Measurements from ENCODE around the gene TNFAIP8L2. TPM values are rescaled to one million over a fixed set of nuclear protein-coding genes. Genes with fewer than 3 reads are reported as not detected.

TNFAIP8L2 gene
- total and polyA plus RNA-seq, 4 donors: 3.4 to 31.8 (median 19.0) TPM

DNA sequence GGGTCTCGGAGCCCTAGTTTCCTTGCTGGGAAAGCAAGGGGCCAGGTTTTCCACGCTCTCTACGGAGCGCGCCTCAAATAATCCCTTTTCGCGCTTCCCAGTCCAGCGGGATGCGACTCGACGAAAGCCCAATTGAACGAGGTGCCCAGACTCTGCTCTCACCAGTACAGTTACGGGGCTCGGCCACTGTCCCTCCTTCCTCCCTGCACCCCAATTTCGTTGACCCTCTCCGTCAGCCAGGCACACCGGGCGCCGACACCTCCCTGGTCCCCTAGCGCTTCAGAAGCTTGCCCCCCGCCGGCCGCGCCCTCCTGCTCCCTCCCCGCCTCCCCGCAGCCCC lies 10.4 kb upstream of the TNFAIP8L2 start:
- TF ChIP-seq, protein P1, sequence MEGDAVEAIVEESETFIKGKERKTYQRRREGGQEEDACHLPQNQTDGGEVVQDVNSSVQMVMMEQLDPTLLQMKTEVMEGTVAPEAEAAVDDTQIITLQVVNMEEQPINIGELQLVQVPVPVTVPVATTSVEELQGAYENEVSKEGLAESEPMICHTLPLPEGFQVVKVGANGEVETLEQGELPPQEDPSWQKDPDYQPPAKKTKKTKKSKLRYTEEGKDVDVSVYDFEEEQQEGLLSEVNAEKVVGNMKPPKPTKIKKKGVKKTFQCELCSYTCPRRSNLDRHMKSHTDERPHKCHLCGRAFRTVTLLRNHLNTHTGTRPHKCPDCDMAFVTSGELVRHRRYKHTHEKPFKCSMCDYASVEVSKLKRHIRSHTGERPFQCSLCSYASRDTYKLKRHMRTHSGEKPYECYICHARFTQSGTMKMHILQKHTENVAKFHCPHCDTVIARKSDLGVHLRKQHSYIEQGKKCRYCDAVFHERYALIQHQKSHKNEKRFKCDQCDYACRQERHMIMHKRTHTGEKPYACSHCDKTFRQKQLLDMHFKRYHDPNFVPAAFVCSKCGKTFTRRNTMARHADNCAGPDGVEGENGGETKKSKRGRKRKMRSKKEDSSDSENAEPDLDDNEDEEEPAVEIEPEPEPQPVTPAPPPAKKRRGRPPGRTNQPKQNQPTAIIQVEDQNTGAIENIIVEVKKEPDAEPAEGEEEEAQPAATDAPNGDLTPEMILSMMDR (IDR thresholded peaks at IDR 0.05; ENCODE audit: control extremely low read depth, extremely low read depth): no peak
- H3K9ac ChIP-seq (ENCODE audit: insufficient read depth in 1 of 2, low read length in 2 of 2): peak overlapping the region in 1 of 2 donors; percentile 76
- H3K9me3 ChIP-seq (ENCODE audit: control insufficient read depth in 4 of 4, insufficient read depth in 3 of 4, low read length in 3 of 4): no peaks in the 10 kb centered on the region
- peaks cover 0 to 7% (median 1%) of the 10 kb centered on the region in 4 donors for H3K36me3 ChIP-seq (ENCODE audit: control insufficient read depth in 4 of 4, insufficient read depth in 4 of 4, low read length in 4 of 4)
- peak overlapping the region; percentile 60 for H3K4me3 ChIP-seq
- peak overlapping the region; percentile 43 to 84 for H3K27ac ChIP-seq (ENCODE audit: low read depth in 1 of 2, low read length in 1 of 2)
- WGBS, 2 donors: 0 to 1% methylated on average over 26 of the region's 26 CpGs
- DNase-seq (no peak), ATAC-seq (ENCODE audit: insufficient read depth, low FRiP score) (no peak)
- peaks cover 7 to 32% (median 12%) of the 10 kb centered on the region in 5 donors for H3K4me1 ChIP-seq (ENCODE audit: control insufficient read depth in 5 of 5, insufficient read depth in 5 of 5, low read length in 5 of 5)
- no peaks in the 10 kb centered on the region for H3K27me3 ChIP-seq (ENCODE audit: control insufficient read depth in 3 of 3, insufficient read depth in 3 of 3, low read length in 2 of 3)

DNA sequence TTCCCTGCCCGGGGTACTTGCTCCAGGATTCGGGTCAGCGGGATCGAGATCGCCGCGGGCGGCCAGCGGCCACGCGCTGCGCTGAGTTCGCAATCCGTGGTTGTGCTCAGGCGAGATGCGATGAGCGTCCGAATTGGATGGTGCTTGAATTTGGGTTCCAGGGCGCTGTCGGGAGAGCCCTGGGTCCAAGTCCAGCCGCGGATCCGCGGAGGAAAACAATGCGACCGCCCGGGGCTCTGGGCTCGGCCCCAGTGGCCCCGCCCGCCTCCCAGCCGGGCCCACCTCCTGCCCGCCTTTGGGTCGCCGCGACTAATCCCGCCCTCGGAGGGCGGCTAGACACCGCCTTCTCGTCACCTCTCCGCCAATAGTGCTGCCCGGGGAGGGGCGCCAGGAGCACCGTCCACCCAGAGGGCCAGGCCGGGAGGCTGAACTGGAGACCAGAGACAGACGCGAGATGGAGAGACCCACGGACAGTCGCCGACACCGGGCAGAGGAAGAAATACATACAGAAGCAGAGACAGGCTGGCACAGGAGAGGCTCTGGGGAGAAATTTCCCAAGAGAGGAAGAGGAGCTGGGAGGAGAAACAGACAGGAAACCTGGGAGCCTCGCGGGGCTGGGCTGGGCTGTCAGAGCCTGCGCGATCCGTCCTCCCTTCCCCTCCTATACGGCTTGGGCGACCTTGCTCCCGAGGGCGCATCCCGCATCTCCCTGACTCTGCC lies 9.9 kb upstream of the TNFAIP8L2 start, which contains the start of gene SEMA6C:
Gene SEMA6C, minus strand, starts transcription at position 220 of the 720 bp plus-strand sequence. CDS start 4,010 bp downstream, outside the sequence.
- Histone ChIP-seq H3K27ac (ENCODE audit: low read depth in 1 of 2, low read length in 1 of 2) (peak within 1 kb of the TSS; percentile 72 to 84), H3K27me3 (ENCODE audit: control insufficient read depth in 3 of 3, insufficient read depth in 3 of 3, low read length in 2 of 3) (no peaks in the 10 kb centered on the region), H3K9ac (ENCODE audit: insufficient read depth in 1 of 2, low read length in 2 of 2) (peak within 1 kb of the TSS; percentile 6 to 76), H3K9me3 (ENCODE audit: control insufficient read depth in 4 of 4, insufficient read depth in 3 of 4, low read length in 3 of 4) (no peaks in the 10 kb centered on the region), H3K4me3 (peak within 1 kb of the TSS; percentile 60), H3K36me3 (ENCODE audit: control insufficient read depth in 4 of 4, insufficient read depth in 4 of 4, low read length in 4 of 4) (peaks cover 0 to 7% (median 1%) of the 10 kb centered on the region in 4 donors), H3K4me1 (ENCODE audit: control insufficient read depth in 5 of 5, insufficient read depth in 5 of 5, low read length in 5 of 5) (peaks cover 7 to 32% (median 12%) of the 10 kb centered on the region in 5 donors)
- ATAC-seq (ENCODE audit: insufficient read depth, low FRiP score): peak; percentile 98
- WGBS, 2 donors: 0% methylated on average over 55 to 61 of the region's 61 CpGs
- DNase-seq: peak; percentile 94 to 97 (median 95)
- TF ChIP-seq, protein P1 (IDR thresholded peaks at IDR 0.05; ENCODE audit: control extremely low read depth, extremely low read depth): no peak

DNA sequence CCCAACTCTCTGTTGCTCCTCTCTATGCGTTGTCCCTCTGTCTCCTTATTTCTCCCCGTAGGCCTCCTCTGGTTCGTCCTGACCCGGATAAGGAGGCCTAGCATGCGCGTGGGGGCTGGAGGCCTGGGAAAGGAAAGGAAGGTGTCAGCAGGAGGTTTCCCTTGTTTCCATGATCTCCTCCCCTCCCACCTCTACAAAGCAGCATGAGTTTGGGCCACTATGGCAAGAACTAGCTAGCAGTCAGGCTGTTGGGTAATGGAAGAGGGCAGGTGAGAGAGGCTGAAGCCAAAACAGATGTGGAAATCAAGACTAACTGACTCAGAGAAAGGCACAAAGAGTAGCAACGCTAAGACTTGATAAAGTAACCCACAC lies 9.3 kb upstream of the TNFAIP8L2 start:
- WGBS, 2 donors: 15 to 17% methylated on average over 7 of the region's 7 CpGs
- TF ChIP-seq, protein P1 (IDR thresholded peaks at IDR 0.05; ENCODE audit: control extremely low read depth, extremely low read depth): no peak
- H3K9ac ChIP-seq (ENCODE audit: insufficient read depth in 1 of 2, low read length in 2 of 2): peak overlapping the region in 1 of 2 donors; percentile 6
- DNase-seq (peak in 1 of 3 donors; percentile 28), ATAC-seq (ENCODE audit: insufficient read depth, low FRiP score) (no peak)
- H3K4me1 ChIP-seq (ENCODE audit: control insufficient read depth in 5 of 5, insufficient read depth in 5 of 5, low read length in 5 of 5): peaks cover 7 to 32% (median 12%) of the 10 kb centered on the region in 5 donors
- no peaks in the 10 kb centered on the region for H3K27me3 ChIP-seq (ENCODE audit: control insufficient read depth in 3 of 3, insufficient read depth in 3 of 3, low read length in 2 of 3)
- H3K9me3 ChIP-seq (ENCODE audit: control insufficient read depth in 4 of 4, insufficient read depth in 3 of 4, low read length in 3 of 4): no peaks in the 10 kb centered on the region
- H3K36me3 ChIP-seq (ENCODE audit: control insufficient read depth in 4 of 4, insufficient read depth in 4 of 4, low read length in 4 of 4): peaks cover 0 to 7% (median 1%) of the 10 kb centered on the region in 4 donors
- H3K27ac ChIP-seq (ENCODE audit: low read depth in 1 of 2, low read length in 1 of 2): peak overlapping the region; percentile 71 to 72
- H3K4me3 ChIP-seq: peak overlapping the region; percentile 7

Measured in lung (tissue), 12 donors.